Lower leg skin (tissue), 3 donors: ENCODE results near the gene JAG2.

Experiments used
- CTCF ChIP-seq, 3 donors: fragments of 450-650 bp; IDR thresholded peaks; one replicate each; pipeline ENCODE4 v1.5.1; 2016; ENCODE audit warnings: antibody characterized with exemption in 3 of 3, mild to moderate bottlenecking in 3 of 3, moderate library complexity in 2 of 3
- POLR2A ChIP-seq, 2 donors: fragments of 450-650 bp; IDR thresholded peaks; one replicate each; pipeline ENCODE4 v1.6.1; 2016 to 2017; ENCODE audit warnings: antibody characterized with exemption in 2 of 2, mild to moderate bottlenecking in 1 of 2, moderate library complexity in 1 of 2

DNA sequence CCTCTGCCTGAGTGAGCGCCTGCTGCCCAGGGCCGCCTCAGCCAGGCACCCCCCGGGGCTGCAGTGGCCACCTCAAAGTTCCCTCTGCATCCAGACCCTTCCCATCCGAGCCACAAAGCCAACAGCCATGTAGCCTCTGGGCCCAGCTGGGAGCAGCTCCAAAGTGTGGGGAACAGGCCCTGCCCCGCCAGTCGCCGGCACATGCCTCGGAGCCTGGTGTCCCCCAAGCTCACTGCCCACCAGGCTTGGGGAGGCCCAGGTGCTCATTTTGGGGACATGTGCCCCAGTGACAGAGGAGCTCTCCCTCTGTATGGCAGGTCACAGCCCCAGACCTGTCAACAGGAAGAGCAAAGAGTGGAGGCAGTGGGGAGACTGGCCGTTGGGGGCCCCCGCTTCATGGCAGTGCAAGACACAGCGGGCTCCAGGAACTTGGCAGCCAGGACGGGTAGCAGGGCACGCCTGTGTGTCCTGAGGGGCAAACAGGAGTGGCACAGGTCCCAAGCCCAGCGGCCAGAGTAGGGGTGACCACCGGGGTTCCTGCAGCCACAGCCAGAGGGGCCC is 29.9 kb downstream of the JAG2 start:
- TF ChIP-seq POLR2A (IDR thresholded peaks at IDR 0.05) (no peak), CTCF (IDR thresholded peaks at IDR 0.05) (no peak)
